Suppressor macrophage treated with lipopolysaccharide for 1 hour (primary cell): Measurements from ENCODE around the gene ZMYM4.
"Not testable (repeated sequence)": the region's sequence is repeated elsewhere in the genome, so short reads cannot be mapped to it uniquely, and the experiment has no call there.

ENCODE experiments used
- DNase-seq, 3 donors: peaks; one replicate each; pipeline ENCODE4 v3.0.0-alpha.2; 2020 to 2022

The ZMYM4 gene

DNA sequence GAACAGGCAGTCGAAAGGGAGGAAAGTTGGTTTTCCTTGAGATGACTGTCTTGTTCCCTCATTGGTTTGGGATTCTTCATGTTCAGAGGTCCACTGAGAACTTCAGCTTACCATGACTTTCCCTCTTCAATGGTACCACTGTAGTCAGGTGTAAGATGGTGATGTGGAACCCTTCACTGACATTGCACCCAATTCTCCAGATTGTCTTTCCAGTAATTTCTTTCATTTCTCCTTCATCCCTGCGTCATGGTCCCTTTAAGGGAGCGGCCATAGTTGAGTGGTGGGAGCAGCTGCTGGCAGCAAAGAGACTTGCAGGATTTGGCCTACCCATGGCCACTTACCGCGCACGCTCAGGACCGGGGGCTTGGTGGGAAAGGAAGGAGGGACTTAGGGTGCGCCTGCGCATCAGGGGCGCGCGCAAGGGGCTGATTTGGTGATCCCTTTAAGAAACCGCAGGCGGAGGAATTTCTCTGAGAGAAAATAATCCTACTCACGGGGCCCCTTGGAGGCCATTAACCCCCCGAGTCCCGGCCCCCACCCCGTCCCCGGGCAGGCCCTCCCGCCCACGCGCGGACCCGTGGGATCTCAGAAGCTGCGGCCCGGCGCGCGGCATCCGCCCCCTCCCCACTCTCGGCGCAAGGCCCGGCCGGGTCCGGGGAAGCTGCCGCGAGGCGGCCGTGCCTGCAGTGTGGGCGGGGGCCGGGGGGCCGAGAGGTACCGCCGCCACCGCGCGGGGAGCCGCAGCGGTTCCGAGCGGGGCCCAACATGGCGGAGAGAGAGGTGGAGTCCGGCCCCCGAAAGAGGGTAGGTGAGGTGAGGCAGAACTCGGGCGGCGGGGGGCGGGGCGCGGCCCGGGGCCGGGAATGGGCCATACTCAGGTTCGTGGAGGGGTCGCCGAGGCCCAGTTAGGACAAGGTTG, at the start of gene ZMYM4:
TSS of gene ZMYM4 (plus strand) at position 428 of the 919 bp plus-strand sequence. CDS start at position 766, 338 bp downstream.
- peak; percentile 97 to 98 (median 98) for DNase-seq

DNA sequence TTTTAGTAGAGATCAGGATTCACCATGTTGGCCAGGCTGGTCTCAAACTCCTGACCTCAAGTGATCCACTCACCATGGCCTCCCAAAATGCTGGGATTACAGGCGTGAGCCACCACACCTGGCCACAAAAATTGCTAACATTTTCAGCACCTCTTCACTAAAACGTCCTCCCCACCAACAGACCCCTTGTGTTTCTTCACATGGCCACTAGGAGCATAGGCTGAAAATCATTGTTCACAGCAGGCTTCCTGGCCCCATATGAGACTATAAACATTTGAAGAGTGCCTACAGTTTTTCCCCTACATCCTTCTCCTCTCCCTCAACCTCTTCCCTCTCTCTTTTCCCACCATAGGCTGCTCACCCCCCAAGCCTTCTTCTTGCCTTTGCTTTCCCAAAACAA, 47.5 kb upstream of the ZMYM4 start:
- DNase-seq: peak; percentile 15 to 24 (median 19)

DNA sequence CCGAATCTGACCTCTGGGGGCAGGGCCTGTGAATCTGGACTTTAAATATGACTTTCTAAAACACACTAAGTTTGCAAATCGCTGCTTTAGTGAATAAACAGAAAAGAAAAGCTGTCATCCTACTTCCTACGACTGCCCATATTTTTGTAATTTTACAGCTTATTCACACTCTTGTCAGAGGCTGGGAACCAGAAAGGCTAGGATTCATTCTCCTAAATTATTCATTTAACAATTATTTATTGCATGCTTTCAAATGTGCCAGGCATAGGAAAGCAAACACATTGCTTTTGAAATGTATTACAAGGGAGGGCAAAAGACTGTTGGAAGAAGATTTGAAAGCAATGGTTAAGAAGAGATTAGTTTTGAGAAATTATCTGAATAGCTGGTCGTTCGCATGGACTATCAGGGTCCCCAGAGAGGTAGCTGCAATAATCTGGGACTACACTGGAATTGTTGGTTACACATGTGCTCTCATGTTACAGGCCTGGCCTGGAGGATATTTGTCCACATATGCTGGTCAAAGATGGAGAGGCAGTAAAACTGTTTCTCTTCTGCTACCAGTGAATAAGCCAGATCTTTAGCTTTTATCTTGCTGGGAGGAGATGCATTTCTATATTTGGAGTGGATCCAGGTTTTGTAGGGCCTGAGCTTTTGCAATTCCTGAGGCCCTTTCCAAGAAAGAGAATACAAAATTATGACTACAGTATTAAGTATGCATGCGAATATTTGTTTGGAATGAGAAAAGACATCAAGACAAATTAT, 46.0 kb upstream of the ZMYM4 start:
- DNase-seq: no peak

DNA sequence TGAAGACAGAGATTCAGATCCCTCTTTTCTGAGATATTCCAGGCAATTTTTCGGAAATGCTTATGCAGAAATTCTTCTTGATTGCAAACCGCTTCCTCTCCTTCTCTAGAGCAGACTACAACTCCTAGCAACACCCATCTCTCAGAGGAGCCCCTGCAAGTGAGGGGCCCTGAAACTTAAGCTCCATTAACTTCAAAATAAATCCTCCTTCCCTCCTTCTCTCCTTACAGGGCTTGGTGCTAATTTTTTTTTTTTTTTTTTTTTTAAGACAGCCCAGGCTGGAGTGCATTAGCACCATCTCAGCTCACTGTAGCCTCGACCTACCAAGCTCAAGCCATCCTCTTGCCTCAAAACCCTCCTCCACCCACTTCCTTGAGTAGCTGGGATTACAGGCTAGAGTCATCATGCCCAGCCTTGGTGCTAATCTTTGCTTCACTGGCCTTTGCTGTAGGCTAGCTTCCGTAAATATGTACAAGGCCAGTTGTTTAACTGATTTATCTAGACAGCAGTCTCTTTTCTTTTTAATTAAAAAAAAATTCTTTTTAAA, 45.4 kb upstream of the ZMYM4 start:
- no peak for DNase-seq

DNA sequence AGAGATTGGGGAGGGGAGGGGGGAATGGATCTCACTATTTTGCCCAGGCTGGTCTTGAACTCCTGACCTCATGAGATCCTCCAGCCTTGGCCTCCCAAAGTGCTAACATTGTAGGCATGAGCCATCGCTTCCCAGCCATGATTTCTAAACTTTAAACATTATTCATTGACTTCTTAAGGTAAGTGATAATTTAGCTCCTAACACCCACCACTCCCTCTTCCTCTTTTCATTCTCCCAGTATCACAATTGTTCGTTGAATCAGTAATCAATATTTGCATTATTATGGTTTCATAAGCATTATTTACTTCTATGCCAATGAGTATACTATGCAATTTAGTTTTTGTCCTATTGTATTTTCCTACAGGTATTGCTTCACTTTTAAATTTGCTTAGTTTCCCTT, 42.0 kb upstream of the ZMYM4 start:
- DNase-seq: no peak

DNA sequence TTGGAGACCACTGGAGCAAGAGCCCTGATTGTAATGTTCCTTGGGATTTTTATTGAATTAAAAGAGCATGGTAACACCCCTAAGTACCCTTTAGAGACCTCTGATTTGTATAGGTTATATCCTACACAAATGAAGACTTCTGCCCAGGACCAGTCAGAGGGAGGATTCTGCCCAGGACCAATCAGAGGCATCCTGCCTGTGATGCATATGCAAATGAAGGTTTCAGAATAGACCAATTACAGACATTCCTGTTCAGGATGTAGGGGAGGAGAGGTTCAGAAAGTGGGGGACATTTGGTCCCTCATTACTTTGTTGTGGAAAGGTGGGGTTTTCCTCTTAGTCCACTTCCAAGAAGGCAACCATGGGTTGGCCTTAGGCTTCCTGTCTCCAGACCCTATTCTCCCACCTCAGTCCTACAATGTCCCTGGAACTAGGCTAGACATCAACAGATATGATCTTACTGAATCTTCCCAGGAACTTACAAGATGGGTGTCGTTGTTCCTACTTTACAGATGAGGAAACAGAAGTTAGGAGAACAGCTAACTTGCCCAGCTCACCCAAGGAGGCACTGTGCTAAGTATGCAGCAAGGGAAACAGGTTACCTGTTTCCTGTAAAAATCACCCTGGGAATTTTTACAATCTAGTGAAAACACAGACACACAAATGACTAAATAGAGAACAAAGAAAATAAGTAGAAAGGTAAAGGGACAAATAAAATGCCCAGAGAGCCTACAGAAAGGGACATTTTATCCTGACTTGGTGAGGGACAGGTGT, 38.7 kb upstream of the ZMYM4 start:
- DNase-seq: no peak

DNA sequence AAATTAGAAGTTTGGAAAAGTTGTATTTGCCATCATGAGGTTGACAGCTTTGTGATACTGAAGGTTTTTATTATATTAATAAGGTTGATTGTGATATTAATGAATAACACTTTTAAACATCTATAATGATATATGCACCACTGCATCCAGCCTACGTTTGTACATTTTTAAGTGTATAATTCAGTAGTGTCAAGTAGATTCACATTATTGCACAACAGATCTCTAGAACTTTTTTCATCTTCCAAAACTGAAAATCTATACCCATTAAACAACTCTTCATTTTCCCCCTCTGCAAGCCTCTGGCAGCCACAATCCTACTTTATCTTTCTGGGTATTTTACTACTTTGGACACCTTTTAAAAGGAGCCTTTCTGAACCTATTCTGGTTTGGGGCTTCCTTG, 37.2 kb upstream of the ZMYM4 start:
- no peak for DNase-seq

DNA sequence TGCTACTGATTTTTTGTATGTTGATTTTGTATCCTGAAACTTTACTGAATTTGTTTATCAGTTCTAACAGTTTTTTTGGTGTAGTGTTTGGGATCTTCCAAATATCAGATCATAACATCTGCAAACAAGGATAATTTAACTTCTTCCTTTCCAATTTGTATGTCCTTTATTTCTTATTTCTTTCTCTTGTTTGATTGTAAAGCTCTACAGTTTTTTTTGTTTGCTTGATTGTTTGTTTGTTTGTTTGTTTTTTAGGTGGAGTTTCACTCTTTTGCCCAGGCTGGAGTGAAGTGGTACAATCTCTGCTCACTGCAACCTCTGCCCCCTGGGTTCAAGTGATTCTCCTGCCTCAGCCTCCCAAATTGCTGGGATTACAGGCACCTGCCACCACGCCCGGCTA, 31.7 kb upstream of the ZMYM4 start:
- not testable (repeated sequence) for DNase-seq

DNA sequence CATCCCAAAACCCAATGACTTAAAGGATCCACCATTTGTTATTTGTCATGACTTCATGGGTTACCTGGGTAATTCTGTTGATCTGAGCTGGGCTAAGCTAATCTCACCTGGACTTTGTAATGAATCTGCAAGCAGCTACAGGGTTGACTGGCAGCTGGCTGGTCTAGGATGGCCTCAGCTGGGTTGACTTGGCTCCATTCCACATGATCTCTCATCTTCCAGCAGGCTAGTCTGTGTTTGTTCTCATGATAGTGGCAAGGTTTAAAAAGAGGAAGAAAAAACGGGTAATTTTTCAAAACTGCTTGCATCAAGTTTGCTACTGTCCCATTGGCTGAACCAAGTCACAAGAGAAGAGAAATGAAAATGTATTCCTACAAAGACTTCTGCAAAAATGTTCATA, 24.8 kb upstream of the ZMYM4 start:
- DNase-seq: peak; percentile 81 to 90 (median 90)

DNA sequence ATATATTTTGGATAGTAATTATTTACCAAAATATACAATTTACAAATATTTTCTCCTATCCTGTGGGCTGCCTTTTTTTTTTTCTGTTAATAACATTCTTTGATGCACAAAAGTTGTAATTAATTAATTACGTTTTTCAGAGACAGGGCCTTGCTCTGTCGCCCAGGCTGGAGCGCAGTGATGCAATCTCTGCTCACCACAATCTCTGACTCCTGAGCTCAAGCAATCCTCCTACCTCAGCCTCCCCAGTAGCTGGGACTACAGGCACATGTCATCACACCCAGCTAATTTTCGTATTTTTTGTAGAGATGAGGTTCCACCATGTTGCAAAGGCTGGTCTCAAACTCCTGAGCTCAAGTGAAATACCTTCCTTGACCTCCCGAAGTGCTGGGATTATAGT, 21.3 kb upstream of the ZMYM4 start:
- DNase-seq: no peak

DNA sequence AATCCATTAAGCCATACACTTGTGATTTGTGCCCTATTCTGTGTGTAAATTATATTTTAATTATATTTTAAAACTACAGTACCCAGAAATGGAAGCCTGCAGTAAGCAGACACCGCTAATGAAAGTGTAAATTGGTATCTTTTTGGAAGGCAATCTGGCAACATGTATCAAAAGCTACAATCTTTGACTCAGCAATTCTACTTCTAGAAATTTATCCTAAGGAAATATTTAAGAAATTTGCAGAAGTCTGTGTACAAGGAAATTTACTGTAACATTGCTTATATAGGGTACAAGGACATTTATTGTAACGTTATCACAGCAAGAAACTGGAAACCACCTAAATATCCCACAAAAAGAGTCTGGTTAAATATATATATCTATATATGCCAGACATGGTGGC, 14.6 kb upstream of the ZMYM4 start:
- no peak for DNase-seq

DNA sequence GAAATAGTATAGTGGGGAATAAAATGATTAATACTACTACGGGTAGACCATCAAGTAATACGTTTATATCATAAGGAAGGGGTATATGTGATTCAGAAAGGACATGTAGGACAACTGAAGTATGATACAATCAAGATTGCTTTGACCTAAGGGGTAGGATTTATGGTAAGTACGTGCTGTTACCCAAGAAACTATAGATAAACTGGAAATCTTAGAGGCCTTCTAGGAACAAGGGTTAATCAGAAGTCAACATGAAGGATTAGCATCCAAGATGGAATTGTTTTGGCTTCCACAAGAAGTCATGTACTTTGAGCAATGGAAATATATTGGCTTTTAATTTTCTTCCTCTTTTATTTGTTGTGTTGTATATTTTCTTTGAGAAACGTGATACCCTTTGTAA, 13.2 kb upstream of the ZMYM4 start:
- DNase-seq: no peak

DNA sequence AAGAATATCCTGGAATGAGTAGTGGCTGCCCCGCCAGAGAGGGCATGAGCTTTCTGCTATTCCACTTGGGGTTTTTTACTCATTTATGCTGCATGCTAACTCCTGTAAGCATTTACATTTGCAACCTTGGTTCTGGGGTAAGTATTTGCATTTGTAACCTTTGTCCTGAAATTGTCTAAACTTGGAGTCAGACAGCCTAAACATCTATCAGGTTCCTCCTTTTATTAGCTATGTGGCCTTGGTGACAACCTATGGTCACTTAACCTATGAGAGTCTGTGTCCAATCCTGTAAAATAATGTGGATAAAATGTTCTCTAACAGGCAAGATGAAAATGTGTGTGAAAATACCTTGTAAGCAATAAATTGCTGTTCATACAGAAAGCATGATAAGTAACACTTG, 8.9 kb upstream of the ZMYM4 start:
- DNase-seq: no peak

DNA sequence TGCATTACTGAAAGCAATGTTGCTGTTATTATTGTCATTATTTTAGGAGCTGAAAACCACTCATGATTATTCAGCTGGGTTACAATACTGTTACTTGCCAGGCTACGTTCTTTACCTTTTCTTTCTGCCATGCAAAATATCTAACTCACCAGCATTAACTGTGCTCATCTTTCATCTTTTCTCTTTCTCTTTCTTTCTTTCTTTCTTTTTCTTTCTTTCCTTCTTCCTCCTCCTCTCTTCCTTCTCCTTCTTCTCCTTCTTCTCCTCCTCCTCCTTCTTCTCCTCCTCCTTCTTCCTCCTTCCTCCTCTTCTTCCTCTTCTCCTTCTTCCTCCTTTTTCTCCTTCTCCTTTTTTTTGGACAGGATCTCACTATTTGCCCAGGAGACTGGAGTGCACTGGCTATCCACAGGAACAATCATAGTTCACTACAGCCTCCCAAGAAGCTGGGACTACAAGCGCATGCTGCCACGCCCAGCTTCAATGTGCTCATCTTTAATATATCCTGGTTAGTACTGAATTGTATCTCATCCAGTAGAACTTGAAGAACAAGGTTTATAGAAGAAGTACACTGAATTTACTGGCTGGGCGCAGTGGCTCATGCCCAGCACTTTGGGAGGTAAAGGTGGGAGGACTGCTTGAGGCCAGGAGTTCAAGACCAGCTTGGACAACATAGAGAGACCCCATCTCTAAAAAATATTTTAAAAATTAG, 6.9 kb upstream of the ZMYM4 start:
- no peak for DNase-seq

DNA sequence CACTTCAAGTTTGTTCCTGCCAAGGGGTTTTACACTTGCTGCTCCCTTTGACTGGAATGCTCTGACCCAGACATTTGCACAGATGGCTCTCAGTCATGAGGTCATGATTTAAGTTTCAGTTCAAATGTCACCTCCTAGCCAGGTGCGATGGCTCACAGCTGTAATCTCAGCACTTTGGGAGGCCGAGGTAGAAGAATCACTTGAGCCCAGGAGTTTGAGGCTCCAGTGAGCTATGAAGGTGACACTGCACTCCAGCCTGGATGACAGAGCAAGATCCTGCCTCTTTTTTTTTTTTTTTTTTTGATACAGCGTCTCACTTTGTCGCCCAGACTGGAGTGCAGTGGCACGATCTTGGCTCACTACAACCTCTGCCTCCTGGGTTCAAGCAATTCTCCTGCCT, 4.5 kb upstream of the ZMYM4 start:
- no peak for DNase-seq

DNA sequence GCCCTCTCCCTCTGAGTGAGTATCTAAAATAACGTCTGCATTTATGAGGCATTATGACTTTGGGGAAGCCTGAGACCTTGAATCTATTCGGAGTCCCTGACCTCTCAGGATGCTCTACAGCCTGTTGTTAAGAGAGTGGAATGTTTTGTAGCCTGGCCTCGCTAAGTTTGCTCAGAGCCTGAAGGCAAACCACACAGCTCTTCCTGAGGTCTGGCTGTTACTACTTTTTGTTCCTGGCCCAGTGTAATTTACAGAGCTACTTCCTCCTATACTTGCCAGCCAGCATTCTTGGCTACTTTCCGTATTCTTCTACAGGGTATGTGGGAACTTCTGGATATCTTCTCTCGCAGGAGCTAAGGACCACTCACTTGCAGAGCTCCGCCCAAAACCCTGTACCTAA, 3.6 kb upstream of the ZMYM4 start:
- peak; percentile 30 to 51 (median 39) for DNase-seq

DNA sequence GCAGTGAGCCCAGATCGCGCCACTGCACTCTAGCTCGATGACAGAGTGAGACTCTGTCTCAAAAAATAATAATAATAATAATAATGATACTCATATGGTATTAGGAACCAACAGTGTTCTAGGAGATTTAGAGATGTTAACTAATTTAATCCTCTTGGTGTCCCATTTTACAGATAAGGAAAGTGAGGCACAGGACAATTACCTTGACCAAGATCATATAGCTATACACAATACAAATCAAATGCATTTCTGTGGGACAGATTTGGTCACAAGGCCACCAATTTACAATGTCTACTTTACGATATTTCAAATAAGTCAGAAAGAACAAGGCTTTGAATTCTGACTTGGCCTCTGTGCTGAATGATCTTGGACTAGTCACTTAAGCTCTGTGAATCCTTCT, 2.2 kb upstream of the ZMYM4 start:
- no peak for DNase-seq

DNA sequence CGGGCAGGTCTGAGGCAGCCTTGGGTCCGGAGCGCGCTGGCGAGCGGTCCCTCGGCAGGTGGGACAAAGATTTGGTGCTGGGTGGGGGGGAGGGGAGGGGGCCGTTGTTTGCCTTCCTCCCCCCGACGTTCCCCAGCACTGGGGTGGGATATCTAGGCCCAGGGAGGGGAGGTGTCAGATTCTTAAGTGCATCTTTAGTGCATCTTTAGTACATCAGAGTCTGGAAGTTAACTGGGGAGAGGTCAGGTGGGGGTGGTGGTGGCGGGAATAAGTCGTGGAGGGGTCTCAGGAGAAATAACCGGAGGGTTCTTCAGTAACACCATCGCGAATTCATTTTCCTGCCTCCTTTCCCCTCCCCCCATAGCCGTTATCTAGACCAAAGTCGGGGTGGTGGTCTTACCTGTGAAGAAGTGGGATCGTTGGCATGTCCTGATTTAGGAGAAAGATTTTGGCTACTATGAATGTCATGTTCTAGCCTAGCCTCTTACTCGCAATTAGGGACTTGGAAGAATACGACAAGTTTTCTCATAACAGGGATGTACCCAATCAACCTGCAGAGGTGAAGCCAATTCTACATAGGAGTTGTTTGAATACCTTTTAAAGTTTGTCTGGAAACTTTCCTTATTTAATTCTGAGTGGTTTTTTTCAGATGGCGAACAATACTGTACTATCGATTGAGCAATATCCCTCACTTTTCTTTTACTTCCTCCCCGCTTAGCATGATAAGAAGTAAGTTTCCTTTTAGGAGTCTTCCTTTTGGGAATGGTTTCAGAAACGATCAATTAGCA, 886 bp downstream of the ZMYM4 start:
- DNase-seq: peak in 2 of 3 donors; percentile 35 to 48

DNA sequence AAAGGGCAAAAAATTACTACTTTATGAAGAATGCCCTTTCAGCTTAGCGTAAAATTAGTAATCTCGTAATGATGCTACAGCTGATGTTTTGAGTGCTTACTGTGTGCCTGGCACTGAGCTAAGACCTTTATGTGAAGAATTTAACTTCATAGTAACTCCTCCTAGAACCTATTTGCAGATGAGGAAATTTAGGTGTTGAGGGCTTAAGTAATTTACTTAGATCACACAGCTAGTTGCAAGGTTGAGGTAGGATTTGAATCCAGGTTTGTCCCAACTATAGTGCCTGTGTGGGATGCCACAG, 1.4 kb downstream of the ZMYM4 start:
- DNase-seq: no peak

DNA sequence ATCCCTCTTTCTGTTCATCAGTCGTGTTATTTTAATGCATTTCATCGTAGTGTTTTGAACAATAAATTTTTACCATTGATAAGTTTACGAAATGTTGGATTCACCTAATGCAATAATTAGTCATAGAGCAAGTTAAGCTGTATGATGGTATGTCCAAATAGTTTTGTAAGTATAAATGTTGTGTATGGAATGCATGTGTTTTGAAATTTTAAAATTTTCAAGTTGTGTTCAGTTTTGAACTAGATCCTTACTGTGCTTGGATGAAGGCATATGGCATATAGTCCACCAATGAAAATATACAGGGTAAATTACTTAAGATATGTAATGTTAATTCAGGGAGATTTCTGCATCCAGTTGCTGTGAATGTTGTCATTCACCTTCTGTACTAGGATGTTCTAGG, 2.3 kb downstream of the ZMYM4 start:
- peak in 2 of 3 donors; percentile 62 to 71 for DNase-seq

DNA sequence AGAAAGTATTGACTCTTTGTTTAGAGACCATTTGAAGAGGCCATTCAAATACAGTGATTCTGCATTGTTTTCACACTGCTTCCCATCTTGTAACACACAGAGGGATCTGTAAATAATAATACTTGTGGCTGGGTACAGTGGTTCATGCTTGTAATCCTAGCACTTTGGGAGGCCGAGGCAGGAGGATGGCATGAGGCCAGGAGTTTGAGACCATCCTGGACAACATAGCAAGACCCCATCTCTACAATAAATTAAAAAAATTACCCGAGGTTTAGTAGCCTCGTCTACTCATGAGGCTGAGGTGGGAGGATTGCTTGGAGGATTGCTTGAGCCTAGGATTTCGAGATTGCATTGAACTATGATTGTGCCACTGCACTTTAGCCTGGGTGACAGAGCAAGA, 5.7 kb downstream of the ZMYM4 start:
- DNase-seq: no peak
